ENCODE measurements around the gene FAM53B. TPM values are rescaled to one million over a fixed set of nuclear protein-coding genes. Genes with fewer than 3 reads are reported as not detected.
"Not testable (repeated sequence)": the region's sequence is repeated elsewhere in the genome, so short reads cannot be mapped to it uniquely, and the experiment has no call there.

Gene FAM53B
- 10 to 100 TPM; 21.9 to 42.6 (median 32.2) TPM for total RNA-seq

DNA sequence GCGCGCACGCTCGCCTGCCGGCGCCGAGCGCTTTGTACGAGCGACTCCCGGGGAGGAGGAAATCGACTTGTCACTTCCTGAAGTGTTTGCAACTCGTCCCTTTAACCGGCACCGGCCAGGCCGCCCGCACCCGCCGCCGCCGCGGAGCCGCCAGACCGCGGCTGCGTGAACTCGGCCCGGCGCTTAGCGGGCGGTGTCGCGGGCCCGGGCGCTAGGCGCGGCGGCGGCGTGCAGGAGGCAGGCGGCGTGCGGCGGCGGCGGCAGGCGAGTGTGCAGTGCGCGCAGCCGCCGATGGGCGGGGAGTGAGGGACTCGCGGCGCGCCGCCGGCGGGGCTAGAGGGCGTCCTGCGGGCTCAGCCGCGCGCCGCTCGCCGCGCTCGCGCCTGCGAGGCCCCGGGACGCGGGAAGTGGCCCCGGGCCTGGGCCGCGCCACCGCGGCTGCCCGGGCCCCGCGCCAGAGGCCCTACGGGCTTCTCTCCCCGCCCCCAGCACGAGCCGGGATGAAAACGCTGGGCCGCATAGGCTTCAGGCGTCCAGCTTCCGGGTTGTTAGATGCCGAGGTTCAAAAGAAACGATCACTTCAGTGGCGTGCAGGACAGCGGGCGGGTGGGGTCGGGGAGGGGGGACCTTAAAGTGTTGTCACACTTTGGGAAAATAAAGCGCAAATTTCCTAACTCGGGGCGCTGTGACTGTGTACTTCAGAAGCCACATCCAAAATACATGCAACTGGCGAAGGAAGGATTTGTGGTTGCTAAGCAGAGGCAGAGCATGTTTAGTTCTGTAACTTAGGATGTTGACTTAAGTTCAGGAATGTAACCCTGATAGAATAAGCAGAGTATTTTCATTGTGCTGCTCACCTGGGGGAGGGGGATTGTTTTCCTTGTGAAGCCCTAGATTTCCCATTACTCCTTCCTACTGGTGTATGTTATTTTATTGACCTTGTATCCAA is at the start of gene FAM53B:
Gene FAM53B (minus strand): TSS at position 277 of the 949 bp plus-strand sequence. CDS start 37,665 bp downstream, outside the sequence.
- ATAC-seq (ENCODE audit: low FRiP score) (peak; percentile 78), DNase-seq (ENCODE audit: low spot score) (no peak)
- TF ChIP-seq CTCF (IDR thresholded peaks at IDR 0.05): no peak

- no peak for DNase-seq (ENCODE audit: low spot score)
- ATAC-seq (ENCODE audit: low FRiP score): no peak
- no peak for TF ChIP-seq CTCF (IDR thresholded peaks at IDR 0.05)
Observed at GRCh38 chr10:124792998-124793352, 48.8 kb upstream of the FAM53B start.

DNA sequence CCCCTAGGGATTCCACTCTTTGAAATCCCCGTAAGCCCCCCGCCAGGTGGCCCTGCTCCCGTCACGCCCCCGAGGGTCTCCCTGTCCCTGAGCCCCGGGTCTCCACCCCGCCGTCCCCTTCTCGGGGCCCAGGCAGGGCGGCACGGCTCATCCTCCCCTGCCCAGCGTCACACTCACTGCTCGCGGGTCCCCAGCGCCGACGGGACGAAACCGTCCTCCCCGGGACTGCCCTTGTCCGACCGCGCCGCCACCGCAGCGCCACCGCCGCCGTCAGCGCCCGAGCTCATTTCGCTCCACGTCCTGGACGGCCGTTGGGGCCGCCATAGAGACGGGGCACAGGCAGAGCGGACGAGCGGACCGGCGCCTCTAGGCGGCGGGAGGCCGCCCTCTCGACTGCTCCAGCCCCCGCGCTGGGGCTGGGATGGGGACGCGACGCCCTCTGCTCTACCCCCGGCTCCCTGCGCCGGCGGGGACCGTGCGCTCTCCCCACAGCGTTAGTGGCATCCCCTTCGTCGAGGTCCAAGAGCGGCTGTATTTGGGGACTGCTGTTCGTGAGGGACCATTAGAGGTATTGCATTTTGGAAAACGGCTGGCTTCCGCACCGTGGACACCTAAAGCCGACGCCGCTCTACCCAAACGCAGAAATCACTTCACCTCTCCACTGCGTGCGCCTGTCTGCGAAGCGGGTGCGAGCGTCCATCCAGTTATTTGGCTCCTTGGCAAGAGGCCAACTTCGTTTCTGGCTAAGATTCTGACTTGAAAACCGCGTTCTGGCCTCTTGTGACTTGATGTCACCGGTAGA is 47.6 kb upstream of the FAM53B start, which contains the start of gene EEF1AKMT2:
Gene EEF1AKMT2 (minus strand): TSS at position 341 of the 802 bp plus-strand sequence. CDS start 54 bp downstream, at position 287.
- TF ChIP-seq CTCF (IDR thresholded peaks at IDR 0.05): no peak
- DNase-seq (ENCODE audit: low spot score) (peak; percentile 24), ATAC-seq (ENCODE audit: low FRiP score) (peak; percentile 99)

GRCh38 chr10:124782900-124783299 is 38.7 kb upstream of the FAM53B start:
- DNase-seq (ENCODE audit: low spot score); ATAC-seq (ENCODE audit: low FRiP score): not testable (repeated sequence)

DNA sequence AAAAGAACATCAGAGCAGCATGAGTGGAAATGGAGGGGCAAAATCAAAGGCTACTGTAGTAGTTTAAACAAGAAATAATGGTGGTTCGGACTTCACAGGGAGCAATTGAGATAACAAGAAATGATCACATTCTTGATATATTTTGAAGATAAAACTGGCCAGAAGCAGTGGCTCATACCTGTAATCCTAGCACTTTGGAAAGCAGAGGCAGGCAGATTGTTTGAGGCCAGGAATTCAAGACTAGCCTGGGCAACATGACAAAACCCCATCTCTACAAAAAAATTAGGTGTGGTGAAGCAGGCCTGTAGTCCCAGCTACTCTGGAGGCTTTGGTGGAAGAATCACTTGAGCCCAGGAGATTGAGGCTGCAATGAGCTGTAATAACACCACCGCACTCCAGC is 24.6 kb upstream of the FAM53B start:
- no peak for TF ChIP-seq CTCF (IDR thresholded peaks at IDR 0.05)
- ATAC-seq (ENCODE audit: low FRiP score) (no peak), DNase-seq (ENCODE audit: low spot score) (no peak)

DNA sequence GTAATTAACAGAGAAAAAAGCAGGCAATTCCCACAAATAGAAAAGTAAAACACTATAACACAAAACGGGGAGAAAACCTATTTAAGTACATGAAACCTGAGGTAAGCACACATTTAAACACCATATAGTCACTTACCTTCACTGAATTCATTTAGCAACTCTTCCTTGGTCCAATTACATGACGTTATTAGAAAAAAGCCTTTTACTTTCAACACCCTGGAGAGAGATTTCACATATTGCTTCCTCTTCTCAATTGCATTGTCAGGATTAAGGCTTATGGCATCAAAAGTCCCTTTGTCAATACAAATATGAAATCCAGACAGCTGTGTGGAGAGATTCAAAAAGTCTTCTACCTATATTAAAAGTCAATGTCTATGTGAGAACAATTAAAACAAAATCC is 21.1 kb upstream of the FAM53B start:
- no peak for TF ChIP-seq CTCF (IDR thresholded peaks at IDR 0.05)
- ATAC-seq (ENCODE audit: low FRiP score): no peak
- no peak for DNase-seq (ENCODE audit: low spot score)

GRCh38 chr10:124763267-124763666 is 19.1 kb upstream of the FAM53B start:
- no peak for TF ChIP-seq CTCF (IDR thresholded peaks at IDR 0.05)
- DNase-seq (ENCODE audit: low spot score) (no peak), ATAC-seq (ENCODE audit: low FRiP score) (no peak)

Data from omental fat pad (tissue), 4 donors.